Osteocyte (in vitro differentiated cells): Measurements from ENCODE around the gene MED13L. TPM values are rescaled to one million over a fixed set of nuclear protein-coding genes. Genes with fewer than 3 reads are reported as not detected.
A peak's percentile ranks its signal among the peaks of the same experiment; 100 is the strongest.

ENCODE experiments used
- DNase-seq: peaks from one replicate; pipeline ENCODE4 v3.0.0; 2021; ENCODE audit warnings: mixed read lengths; ENCODE audit not compliant: unreplicated experiment; ENCODE audit errors: extremely low spot score
- H3K27ac Mint-ChIP-seq: one replicate; pipeline ENCODE4 v1.8.0; 2021; ENCODE audit warnings: mild to moderate bottlenecking, mixed read lengths; ENCODE audit not compliant: unreplicated experiment
- H3K27me3 Mint-ChIP-seq: one replicate; pipeline ENCODE4 v1.8.0; 2021; ENCODE audit warnings: mixed read lengths; ENCODE audit not compliant: unreplicated experiment
- H3K36me3 Mint-ChIP-seq: one replicate; pipeline ENCODE4 v1.8.0; 2021; ENCODE audit warnings: mixed read lengths; ENCODE audit not compliant: unreplicated experiment
- H3K4me1 Mint-ChIP-seq: one replicate; pipeline ENCODE4 v1.8.0; 2021; ENCODE audit warnings: mixed read lengths; ENCODE audit not compliant: unreplicated experiment
- H3K4me3 Mint-ChIP-seq: one replicate; pipeline ENCODE4 v1.8.0; 2021; ENCODE audit warnings: mild to moderate bottlenecking, moderate library complexity, mixed read lengths; ENCODE audit not compliant: unreplicated experiment
- H3K9me3 Mint-ChIP-seq: one replicate; pipeline ENCODE4 v1.8.0; 2021; ENCODE audit warnings: mixed read lengths; ENCODE audit not compliant: unreplicated experiment
- total RNA-seq: library from RNA; stranded (reverse); gene quantifications from 2 replicates; pipeline ENCODE4 v1.2.1, GENCODE V29; 2021
- TF ChIP-seq, protein P1 (sequence below): fragments of 200-600 bp; sonication (generic); IDR thresholded peaks from 2 replicates; pipeline ENCODE4 v1.5.0; 2021; ENCODE audit warnings: antibody characterized with exemption, mild to moderate bottlenecking, moderate library complexity

Gene MED13L
- total RNA-seq, 1 donor from 2014 or later: 229 TPM

DNA sequence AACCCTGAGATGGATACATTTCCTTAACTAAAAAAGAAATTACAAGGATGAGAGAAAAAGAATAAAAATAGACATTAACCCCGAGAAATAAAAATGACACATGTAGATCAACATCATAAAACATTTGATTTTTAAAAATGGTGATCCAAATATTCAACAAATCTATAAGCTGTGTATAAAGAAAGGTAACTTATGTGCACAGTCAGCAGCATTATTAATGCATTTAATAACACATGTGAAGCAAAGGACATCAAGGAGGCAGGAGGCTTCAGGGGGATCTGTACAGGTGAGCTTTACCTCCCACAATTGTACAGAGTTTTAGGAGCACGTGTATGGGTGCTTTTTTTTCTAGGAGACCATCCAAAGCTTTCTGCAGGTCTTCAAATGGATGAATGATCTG is 76.1 kb downstream of the MED13L start:
- peaks cover 3% of the 10 kb centered on the region for H3K36me3 Mint-ChIP-seq
- H3K27ac Mint-ChIP-seq: peak overlapping the region; percentile 70
- no peaks in the 10 kb centered on the region for H3K27me3 Mint-ChIP-seq
- DNase-seq: no peak
- H3K4me3 Mint-ChIP-seq: no peak overlapping the region
- no peaks in the 10 kb centered on the region for H3K9me3 Mint-ChIP-seq
- H3K4me1 Mint-ChIP-seq: peaks cover 66% of the 10 kb centered on the region
- TF ChIP-seq, protein P1, sequence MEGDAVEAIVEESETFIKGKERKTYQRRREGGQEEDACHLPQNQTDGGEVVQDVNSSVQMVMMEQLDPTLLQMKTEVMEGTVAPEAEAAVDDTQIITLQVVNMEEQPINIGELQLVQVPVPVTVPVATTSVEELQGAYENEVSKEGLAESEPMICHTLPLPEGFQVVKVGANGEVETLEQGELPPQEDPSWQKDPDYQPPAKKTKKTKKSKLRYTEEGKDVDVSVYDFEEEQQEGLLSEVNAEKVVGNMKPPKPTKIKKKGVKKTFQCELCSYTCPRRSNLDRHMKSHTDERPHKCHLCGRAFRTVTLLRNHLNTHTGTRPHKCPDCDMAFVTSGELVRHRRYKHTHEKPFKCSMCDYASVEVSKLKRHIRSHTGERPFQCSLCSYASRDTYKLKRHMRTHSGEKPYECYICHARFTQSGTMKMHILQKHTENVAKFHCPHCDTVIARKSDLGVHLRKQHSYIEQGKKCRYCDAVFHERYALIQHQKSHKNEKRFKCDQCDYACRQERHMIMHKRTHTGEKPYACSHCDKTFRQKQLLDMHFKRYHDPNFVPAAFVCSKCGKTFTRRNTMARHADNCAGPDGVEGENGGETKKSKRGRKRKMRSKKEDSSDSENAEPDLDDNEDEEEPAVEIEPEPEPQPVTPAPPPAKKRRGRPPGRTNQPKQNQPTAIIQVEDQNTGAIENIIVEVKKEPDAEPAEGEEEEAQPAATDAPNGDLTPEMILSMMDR: no peak

DNA sequence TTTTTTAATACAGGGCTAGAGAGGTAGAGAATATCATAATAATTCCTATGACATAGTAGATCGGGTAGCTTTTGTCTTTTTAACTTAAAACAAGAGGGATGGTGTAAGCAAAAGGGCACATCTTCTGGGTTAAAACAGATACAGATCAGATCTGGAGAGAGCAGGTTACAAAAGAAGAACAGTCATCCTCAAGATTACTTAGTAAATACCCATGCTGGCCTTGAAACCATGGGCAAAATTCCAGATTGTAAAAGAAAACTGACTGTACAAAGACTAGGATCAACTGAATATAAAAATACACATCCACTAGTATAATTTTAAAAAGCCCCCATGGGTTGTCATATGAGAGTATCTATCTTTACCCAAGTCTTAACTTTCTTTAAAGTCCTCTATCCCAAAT is 76.7 kb downstream of the MED13L start:
- H3K27ac Mint-ChIP-seq: peak overlapping the region; percentile 70
- H3K4me1 Mint-ChIP-seq: peaks cover 68% of the 10 kb centered on the region

GRCh38 chr12:116199160-116199706 is 78.3 kb downstream of the MED13L start:
- H3K27me3 Mint-ChIP-seq: no peaks in the 10 kb centered on the region
- H3K9me3 Mint-ChIP-seq: no peaks in the 10 kb centered on the region
- TF ChIP-seq, protein P1: no peak
- H3K4me3 Mint-ChIP-seq: no peak overlapping the region
- no peaks in the 10 kb centered on the region for H3K36me3 Mint-ChIP-seq
- peaks cover 74% of the 10 kb centered on the region for H3K4me1 Mint-ChIP-seq
- no peak for DNase-seq
- H3K27ac Mint-ChIP-seq: peak overlapping the region; percentile 28

More for the DNA sequence above, 76.7 kb downstream of the MED13L start:
- peaks cover 3% of the 10 kb centered on the region for H3K36me3 Mint-ChIP-seq
- DNase-seq: no peak
- H3K27me3 Mint-ChIP-seq: no peaks in the 10 kb centered on the region
- no peaks in the 10 kb centered on the region for H3K9me3 Mint-ChIP-seq
- TF ChIP-seq, protein P1: no peak
- H3K4me3 Mint-ChIP-seq: no peak overlapping the region

DNA sequence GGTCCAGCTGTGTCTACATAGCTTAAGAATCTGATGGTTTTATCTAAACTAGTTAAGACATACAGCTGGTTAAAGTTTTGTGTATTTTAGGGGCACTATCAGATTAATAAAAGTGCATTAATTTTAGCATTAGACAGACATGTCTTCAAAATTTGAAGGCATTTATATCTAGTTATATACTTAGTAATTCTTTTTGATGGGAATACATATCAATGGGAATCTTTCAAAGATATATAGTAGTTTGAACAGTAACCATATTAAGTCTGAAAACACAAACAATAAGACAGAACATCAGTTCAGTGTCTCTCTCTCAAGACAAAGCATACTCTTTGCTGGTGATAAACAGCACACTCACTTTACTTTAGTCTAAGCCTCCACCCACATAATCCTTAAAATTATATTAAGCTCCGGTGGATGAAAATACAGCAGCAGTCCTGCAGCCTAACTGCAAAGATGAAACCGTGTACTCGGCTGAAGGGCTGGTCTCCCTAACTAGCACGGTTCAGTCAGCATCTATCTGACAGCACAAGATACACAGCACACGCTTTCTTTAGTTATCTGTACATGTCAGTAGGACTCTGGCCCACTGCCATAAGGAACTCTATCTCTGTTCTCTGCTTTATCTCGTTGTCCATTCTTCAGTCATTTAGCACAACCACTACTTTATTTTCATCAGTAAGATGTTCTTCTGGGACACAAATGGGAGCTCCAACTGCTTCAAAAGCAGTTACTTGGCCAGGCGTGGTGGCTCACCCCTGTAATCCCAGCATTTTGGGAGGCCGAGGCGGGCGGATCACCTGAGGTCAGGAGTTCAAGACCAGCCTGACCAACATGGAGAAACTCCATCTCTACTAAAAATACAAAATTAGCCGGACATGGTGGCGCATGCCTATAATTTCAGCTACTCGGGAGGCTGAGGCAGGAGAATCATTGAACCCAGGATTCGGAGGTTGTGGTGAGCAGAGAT is 80.5 kb downstream of the MED13L start:
- no peak for DNase-seq
- TF ChIP-seq, protein P1: no peak
- peaks cover 81% of the 10 kb centered on the region for H3K4me1 Mint-ChIP-seq

GRCh38 chr12:116196226-116196625 is 81.3 kb downstream of the MED13L start:
- H3K27me3 Mint-ChIP-seq: no peaks in the 10 kb centered on the region
- peaks cover 74% of the 10 kb centered on the region for H3K4me1 Mint-ChIP-seq
- H3K27ac Mint-ChIP-seq: no peak overlapping the region

More for the DNA sequence above, 80.5 kb downstream of the MED13L start:
- Mint-ChIP-seq H3K36me3 (peaks cover 1% of the 10 kb centered on the region), H3K27me3 (no peaks in the 10 kb centered on the region), H3K9me3 (no peaks in the 10 kb centered on the region), H3K27ac (no peak overlapping the region), H3K4me3 (no peak overlapping the region)

More at GRCh38 chr12:116196226-116196625, 81.3 kb downstream of the MED13L start:
- H3K36me3 Mint-ChIP-seq: peaks cover 2% of the 10 kb centered on the region
- no peak overlapping the region for H3K4me3 Mint-ChIP-seq
- TF ChIP-seq, protein P1: no peak
- DNase-seq: no peak
- no peaks in the 10 kb centered on the region for H3K9me3 Mint-ChIP-seq
